Effector CD8-positive, alpha-beta T cell (primary cell): Measurements from ENCODE around the gene PAWR.
"Not testable (repeated sequence)": the region's sequence is repeated elsewhere in the genome, so short reads cannot be mapped to it uniquely, and the experiment has no call there.

Experiments
- DNase-seq: peaks from one replicate; lab custom pipeline; 2025; lab: John Stamatoyannopoulos, UW

Gene PAWR

DNA sequence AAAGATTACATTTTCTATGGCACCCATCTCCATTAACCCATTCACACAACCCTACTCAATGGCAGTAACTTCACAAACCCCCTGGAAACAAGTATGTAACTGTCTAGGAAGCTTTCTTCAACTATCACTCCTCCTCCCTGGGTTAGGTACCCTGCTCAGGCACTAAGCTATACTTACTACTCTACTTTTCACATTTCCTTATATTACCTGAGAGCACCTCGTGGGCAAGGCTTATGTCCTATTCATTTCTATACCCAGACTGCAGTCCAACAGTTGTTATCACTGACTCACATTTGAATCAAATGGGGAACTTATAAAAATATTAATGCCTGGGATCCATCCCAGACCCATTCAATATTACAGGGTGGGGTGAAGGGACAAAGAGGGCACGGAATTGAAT, 4.6 kb downstream of the PAWR start:
- DNase-seq: no peak

DNA sequence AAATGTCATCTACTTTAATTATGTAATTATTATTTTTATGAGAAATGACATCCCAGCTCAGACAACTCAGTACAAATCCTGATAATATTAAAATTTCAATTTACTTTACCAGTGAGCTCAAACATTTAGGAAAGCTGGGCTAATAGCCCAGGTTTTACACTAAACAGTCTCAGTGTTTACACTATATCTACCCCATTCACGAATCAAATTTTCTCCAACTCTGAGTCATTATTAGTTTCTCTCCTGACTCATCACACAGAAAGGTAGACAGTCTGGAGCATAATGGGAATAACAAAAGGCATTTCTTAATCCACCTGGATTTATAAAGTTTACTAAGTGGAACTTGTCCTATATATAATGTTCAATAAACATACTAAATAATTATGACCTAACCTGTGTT, 5.7 kb downstream of the PAWR start:
- DNase-seq: no peak

DNA sequence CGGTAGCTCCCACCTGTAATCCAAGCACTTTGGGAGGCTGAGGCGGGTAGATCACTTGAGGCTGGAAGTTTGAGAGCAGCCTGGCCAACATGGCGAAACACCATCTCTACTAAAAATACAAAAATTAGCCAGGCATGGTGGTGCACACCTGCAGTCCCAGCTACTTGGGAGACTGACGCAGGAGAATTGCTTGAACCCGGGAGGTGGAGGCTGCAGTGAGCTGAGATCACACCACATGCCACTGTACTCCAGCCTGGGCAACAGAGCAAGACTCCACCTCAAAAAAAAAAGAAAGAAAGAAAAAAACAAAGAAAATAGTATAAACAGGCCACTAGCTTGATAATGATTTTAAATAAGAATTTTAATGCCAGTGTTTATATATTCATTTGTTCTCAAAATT, 6.4 kb downstream of the PAWR start:
- not testable (repeated sequence) for DNase-seq

DNA sequence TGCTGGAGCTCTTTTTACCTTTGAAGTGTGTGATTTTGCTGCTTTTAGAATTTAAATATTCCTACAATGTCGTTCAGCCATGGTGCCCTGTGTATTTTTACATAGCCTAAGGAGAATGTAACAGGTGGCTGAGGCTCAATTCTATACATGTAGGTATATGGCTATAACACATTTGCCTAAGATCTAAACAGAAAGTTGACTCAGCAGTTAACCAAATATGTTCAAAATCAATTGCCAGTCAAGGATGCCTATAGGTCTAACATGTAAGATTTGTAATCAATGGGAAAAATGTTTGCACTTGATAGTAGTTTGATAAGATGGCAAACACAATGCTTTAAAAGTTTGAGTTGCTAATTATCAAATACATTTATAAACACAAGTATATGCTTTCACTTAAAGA, 8.2 kb downstream of the PAWR start:
- DNase-seq: no peak

DNA sequence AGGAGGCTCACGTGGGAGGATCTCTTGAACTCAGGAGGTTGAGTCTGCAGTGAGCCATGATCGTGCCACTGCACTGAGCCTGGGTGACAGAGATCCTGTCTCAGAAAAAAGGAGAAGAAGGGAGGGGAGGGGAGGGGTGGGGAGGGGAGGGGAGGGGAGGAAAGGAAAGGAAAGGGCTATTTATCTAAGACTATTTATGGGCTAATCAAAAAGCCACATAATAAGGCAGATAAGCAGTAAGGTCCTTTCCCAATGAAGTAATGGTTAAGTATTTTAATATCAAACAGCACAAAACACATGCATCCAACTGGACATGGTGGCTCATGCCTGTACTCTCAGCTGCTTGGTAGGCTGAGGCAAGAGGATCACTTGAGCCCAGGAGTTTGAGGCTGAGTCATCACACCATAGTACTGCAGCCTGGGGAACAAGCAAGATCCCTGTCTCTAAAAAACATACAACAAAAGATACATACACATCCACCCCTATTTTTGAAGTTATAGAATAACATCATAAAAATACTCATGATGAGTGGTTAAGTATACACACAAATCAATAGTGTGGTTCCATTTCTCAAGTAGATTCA, 9.7 kb downstream of the PAWR start:
- DNase-seq: no peak

DNA sequence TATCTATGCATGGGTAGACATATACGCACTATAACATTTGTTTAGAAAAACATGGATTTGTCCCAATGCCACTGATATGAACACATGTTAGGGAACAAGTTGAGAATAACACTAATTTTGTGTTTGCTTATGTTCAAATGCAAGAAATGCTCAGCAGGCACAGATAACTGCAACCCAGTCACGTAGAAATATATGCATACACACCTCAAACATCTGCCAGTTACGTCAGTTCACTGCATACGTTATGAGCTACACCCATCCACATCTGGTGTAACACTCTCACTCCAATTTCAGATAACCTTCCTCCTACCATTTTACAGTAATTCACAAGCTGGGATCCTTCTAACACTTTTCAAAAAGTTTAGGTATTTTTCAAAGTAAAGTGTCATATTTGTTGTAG, 10.7 kb downstream of the PAWR start:
- DNase-seq: no peak

DNA sequence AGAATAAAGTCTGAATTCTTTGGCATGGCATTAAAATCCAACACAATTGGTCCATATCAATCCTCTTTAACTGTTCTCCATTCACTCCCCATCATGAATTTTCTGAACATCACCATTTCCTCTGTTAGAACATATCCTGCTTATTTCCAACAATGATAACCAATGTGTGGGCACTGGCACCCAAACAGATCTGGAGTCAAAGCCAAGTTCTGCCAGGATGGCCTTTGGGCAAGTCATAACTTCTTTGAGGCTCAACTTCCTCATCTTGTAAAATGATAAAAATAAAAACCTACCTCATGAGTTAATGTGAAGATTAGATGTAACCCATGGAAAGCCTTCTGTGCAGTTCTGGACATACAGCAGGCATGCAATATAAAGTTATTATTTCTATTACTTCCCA, 12.5 kb downstream of the PAWR start:
- no peak for DNase-seq

DNA sequence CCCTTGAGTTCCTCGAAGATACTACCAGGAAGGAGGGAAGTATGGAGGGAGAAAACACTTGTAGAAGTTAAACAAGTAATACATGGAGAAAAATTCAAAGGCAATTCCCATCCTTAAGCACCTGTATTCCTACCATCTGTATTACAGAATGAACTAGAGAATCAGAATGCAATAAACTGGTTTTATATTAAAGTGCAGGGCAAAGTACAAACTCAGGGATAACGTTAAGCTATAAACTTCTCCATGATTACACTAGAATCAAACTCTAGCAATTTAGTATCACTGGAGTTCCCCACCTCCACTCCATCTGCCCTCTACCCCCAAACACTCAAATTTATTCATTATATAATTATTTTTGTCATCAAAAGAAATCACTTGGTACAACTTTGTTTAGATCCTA, 13.1 kb downstream of the PAWR start:
- no peak for DNase-seq

DNA sequence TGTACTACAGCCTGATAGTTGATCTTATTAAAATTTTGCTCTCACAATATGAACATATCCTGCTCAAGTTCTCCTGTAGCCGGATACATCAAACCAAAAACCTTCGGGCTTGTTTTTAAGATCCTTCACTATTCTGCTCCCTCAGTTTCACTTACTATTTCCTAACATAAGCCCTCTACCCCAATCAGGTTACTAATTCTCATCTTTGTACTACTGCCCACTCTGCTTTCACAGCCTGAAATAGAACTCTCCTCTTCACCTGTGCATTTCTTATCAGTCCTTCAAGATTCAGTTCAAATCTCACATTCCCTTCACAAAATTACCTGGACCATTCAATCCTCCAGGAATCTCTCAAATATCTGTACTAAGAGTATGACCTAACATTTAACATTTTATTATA, 14.2 kb downstream of the PAWR start:
- no peak for DNase-seq

DNA sequence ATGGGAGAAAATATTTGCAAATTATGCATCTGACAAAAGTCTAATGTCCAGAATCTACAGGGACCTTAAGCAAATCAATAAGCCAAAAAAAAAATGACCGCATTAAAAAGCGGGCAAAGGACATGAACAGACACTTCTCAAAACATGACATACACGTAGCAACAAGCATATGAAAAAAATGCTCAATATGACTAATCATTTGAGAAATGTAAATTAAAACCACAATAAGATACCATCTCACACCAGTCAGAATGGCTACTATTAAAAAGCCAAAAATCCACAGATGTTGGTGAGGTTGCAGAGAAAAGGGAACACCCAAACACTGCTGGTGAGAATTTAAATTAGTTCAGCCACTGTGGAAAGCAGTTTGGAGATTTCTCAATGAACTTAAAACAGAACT, 16.1 kb downstream of the PAWR start:
- DNase-seq: no peak

DNA sequence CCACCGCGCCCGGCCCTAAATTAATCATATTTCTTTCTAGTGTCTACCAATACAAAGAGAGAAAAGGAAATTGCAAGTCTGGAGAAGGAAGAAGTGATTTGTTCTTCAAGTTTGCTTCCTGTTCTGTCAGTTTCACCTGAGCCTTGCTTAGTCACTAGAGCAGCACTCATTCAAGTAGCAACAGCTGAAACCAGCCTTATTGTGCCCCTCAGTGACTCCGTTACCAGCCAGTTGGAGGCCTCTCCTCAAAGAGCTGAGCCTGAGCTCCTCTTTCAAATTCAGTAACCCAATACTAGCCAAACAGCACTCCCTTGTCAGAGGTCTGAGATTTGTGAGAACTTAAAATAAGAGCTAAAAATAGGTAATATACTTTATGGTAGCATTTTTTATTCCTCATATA, 17.4 kb downstream of the PAWR start:
- no peak for DNase-seq

DNA sequence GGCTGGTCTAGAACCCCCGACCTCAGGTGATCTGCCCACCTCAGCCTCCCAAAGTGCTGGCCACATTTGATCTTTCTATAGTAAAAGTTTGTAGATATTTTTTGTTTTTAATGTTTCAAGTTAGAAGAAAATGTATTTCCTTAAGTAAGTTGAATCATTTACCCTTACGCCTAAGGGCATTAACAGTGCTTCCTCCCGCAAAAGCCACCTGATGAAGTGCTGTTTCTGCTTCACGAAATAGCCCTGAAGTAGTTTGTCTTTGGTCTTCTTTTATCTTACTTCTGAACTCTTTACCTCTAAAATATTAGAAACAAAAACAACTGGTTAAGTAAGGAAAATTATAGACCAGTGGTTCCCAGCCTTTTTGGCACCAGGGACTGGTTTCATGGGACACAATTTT, 22.7 kb downstream of the PAWR start:
- DNase-seq: no peak

DNA sequence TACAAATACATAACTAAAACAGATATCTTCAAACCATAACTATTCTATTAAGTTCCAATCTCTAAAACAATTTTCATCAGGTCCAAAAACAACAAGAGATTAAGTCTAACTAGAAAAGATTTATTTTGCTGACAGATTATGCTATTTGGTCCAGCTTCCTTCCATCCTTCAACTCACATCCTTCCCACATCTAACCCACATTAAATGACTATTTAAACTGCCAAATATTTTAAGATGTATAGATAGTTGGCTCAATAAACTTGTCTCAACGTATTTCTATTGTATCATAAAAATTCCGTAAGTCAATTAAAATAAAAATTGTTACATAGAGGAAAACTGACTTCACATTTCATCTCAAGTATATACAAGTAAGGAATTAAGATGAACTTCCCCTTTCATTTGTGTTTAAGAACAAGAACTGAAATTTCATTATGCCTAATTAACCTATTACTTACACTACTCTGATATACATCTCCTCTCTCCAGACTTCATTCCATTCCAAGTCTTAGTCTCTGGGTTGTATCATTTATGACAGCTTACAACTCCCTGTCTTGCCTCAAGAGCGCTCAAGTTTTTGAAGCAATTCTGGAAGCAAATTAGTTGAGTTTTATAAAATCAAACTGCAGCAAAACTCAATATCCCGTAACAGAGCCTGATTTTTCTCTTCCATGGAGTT, 25.4 kb downstream of the PAWR start:
- no peak for DNase-seq

DNA sequence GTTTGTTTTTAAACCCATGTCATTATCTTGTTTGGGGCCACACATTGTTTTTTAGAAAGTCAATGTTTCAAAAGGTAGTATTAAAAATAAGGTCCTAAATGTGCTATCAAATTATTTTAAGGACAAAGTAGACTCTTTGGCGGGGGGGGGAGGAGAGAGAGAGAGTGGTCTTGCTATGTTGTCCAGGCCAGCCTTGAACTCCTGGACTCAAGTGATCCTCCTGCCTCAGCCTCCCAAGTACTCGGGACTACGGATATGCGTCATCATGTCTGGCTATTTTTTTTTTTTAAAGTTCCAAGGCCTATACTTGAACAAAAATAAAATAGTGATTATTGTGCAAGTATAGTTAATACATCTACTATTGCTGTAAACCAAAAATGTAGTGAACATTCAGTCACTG, 26.2 kb downstream of the PAWR start:
- no peak for DNase-seq

DNA sequence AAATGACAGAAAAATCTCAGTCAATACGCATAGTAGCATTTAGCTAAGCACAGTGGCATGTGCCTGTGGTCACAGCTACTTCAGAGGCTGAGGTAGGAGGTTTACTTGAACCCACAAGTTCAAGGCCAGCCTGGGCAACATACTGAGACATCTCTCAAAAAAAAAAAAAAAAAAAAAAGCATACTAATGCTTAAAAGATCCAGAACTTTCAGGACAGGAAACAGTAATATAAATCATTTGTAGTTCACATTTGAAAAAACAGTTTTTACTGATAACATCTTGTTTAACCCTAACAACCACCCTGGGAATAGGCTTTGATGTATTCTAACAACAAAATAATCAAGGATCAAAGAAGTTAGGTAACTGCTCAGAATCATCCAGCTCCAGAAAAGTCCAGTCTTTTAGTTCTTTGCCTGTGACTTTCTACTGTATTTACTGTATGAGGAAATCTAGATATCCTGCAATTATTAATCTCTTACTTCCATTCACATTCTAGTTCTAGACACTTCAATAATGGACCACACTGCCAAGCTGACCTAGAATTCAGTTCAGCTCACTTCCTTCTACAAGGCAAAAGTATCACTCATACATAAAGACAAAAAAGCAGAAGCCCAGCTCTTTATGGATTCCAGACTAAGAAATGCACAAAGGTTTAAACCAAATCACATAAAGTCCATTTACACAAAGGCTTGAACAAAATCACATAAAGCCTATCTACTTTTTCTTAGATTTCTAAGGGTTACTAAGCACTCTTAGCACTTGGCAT, 28.5 kb downstream of the PAWR start:
- DNase-seq: no peak

DNA sequence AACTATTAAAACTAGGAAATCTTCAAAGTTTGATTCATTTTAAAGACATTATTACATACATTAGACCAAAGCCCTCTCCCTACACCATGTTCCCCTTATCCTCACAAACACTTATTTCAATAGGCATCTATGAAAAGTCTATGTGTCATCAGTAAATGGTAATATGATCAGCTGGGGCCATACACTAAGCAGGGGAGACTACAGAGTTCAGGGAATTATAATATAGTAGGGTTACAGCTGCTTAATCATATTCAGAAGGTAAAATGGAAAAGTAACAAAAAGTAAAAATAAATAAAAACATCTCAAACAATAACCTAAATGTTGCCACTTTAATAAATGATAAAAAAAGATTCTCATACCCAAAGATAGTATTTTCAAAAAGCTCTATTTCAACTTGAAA, 29.1 kb downstream of the PAWR start:
- no peak for DNase-seq

DNA sequence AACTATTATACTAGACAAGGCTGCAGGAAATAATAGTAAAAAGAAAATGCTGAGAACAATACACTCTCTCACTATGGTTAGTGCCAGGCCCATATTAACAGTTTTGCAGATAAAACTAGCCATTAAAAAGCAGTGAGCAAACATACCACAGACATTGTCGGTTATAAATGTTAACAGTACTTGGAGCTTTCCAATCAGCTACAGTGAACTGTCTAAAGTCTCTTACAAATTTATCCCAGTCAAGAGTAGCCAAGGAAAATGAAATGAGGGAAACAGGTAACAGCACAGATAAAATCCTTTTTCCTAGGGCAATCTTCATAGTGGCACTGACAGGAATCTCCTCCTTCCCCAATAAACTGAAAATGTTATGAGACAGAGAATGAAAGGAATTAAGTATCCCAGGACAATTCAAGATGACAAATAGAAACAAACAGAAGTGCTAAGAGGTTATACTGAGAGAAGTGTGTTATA, 30.8 kb downstream of the PAWR start:
- no peak for DNase-seq

DNA sequence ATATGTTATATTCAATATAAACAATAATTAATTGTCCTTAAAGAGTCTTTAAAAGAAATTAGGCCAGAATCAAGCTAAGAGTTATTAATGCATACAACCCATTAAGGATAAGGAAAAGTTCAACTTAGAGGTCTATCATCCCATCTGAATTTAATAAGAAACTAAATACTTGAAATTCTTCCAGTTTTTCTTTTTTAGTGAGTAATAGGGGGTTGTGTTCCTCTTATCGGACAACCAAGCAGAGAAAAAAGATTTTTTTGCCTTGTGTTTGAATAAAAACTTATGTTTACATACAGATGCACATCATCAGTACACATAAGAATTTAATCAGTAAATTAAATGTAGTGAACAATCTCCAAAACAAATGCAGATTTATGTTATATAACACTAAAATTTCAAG, 32.5 kb downstream of the PAWR start:
- DNase-seq: no peak

DNA sequence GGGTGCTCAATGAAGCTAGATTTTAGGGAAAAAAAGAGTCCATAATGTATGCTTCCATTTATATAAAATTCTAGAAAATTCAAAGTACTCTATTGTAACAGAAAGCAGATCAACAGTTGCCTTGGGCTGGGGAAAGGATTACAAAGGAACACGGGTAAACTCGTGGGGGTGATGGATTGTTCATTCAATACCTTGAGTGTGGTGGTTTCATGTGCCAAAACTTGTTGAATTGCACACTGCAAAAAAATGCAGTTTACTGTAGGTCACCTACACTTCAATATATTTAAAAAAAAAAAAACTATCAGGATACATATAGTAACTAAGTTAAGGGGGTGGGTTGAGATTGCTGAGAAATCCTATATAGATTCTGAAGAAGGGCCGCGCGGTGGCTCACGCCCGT, 33.6 kb downstream of the PAWR start:
- no peak for DNase-seq

DNA sequence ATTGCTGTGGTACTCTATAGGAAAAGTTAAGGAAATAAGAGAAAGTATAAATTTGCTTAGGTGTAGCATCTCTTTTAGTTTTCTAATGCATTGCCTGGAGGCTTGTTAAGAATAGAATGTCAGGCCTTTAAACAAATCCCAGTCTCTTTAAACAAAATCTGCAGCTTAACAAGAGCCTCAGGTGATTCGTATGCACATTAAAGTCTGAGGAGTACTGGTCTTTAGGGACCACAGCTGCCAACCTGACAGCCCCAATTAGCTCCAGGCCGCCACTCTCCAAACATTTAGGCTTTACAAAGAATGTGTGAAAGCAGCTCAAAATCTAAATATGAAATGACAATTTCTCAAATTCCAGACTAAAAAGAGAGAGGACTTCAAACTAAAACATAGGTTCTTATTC, 35.7 kb downstream of the PAWR start:
- no peak for DNase-seq

DNA sequence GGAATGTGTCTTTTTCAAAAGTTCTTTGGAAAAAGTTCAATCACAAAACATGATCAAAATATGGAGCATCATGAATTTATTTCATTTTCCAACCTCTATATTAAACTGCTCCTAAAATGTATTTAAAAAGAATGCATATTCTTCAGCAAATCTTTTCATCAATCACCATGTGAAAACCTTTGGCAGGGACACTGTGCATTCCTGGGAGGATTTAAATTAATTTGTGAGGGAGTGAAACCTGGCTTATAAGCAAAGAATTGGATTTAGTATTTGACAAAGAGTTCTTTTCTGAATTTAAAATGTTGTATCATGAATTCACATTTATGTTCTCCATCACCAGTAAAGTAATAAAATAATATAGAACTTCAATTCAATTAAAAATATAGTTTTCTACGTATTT, 38.2 kb downstream of the PAWR start:
- DNase-seq: no peak

DNA sequence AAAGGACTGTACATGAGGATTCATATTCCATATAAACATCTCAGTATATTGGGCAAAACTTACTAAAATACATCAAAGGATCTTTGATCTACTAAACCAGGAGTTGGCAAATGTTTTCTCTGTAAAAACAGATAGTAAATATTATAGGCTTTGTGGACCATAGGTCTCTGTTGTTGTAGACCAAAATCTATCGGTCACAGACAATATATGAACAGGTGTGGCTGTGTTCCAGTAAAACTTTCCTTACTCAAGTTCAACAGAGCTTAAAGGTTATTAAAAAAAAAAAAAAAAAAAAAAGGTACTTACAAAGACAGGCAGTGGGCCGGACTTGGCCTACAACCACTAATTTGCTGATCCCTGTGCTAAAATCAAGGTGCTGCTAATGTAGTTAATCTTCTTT, 40.3 kb downstream of the PAWR start:
- no peak for DNase-seq

DNA sequence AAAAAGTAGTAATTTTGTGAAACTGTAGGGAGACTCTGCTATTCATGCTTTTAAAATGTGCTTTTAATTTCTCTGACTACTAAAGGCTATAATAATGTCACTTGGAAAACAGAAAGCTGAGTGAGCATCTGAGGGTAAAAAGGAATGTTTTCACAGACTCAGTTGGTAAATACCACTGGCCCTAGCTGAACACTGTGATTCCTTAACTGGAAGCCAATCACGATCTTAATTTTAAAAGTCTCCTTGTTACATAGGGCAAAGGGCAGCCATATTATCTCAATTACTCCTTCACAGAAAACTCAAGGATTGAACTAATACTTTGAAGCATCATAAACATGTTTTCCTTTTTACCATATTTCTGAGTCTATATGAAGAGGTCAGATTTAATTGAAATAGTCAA, 41.9 kb downstream of the PAWR start:
- no peak for DNase-seq
